B cell (primary cell): ENCODE results near the gene PDE4B. TPM values are rescaled to one million over a fixed set of nuclear protein-coding genes. Genes with fewer than 3 reads are reported as not detected.

ENCODE experiments used
- ATAC-seq: fragments of 200-7000 bp; cut with Tn5 transposase; one replicate; pipeline ENCODE4 v1.10.0; 2021; ENCODE audit warnings: low read depth, mild to moderate bottlenecking, moderate number of reproducible peaks, moderate library complexity
- CTCF ChIA-PET: fragments of 350-600 bp; sonication (Branson Sonifier 250); formaldehyde crosslinking; loops from one replicate; lab custom pipeline; 2021; ENCODE audit warnings: antibody characterized with exemption, inconsistent platforms; lab: Charles Lee
- POLR2A ChIA-PET: fragments of 350-600 bp; sonication (Branson Sonifier 250); formaldehyde crosslinking; loops from one replicate; lab custom pipeline; 2021; ENCODE audit warnings: antibody characterized with exemption; lab: Charles Lee
- DNase-seq: peaks from one replicate; pipeline ENCODE4 v3.0.0; 2013
- H2AFZ ChIP-seq: 2 replicates; pipeline ENCODE4 v1.6.1; 2012; ENCODE audit warnings: mild to moderate bottlenecking, low read depth, low read length; ENCODE audit not compliant: insufficient read depth, poor library complexity, severe bottlenecking
- H3K27ac ChIP-seq, 2 donors: 1 replicate in 1 of 2; 2 replicates in 1 of 2; pipeline ENCODE4 v1.5.1; 2012 to 2013; ENCODE audit warnings: low read length in 2 of 2, mild to moderate bottlenecking in 2 of 2, moderate library complexity in 1 of 2
- H3K27me3 ChIP-seq, 4 experiments: fragments of 200-600 bp in 1 of 4; sonication (generic) in 1 of 4; replicated peaks in 1 of 4; 1 replicate in 2 of 4; 2 replicates in 2 of 4; pipeline versions ENCODE4 v1.6.1 to v1.7.0; 2013 to 2016; ENCODE audit warnings: low read length in 3 of 4, mild to moderate bottlenecking in 2 of 4, mixed read lengths in 1 of 4, moderate library complexity in 1 of 4; ENCODE audit not compliant: insufficient read depth in 4 of 4, control insufficient read depth in 3 of 4; ENCODE audit errors: control extremely low read depth in 1 of 4
- H3K36me3 ChIP-seq, 2 experiments: replicated peaks in 1 of 2; 1 replicate in 1 of 2; 2 replicates in 1 of 2; pipeline versions ENCODE4 v1.6.1 to v1.7.1; 2013; ENCODE audit warnings: low read length in 1 of 2; ENCODE audit not compliant: insufficient read depth in 2 of 2, control insufficient read depth in 1 of 2; ENCODE audit errors: control extremely low read depth in 1 of 2, extremely low read depth in 1 of 2
- H3K4me1 ChIP-seq, 2 donors: fragments of 200-600 bp in 1 of 2; sonication (generic) in 1 of 2; 1 replicate in 1 of 2; 2 replicates in 1 of 2; pipeline versions ENCODE4 v1.5.1 to v1.6.1; 2013 to 2017; ENCODE audit warnings: low read length in 2 of 2; ENCODE audit not compliant: control insufficient read depth in 2 of 2, insufficient read depth in 2 of 2
- H3K4me2 ChIP-seq: replicated peaks from 2 replicates; pipeline ENCODE3; 2012; ENCODE audit warnings: mild to moderate bottlenecking, low read depth, low read length; ENCODE audit not compliant: poor library complexity, severe bottlenecking
- H3K4me3 ChIP-seq, 5 experiments: fragments of 200-600 bp in 1 of 5; sonication (generic) in 1 of 5; 1 replicate in 3 of 5; 2 replicates in 2 of 5; pipeline versions ENCODE4 v1.5.1 to v1.7.0; 2011 to 2016; ENCODE audit warnings: low read length in 4 of 5, mild to moderate bottlenecking in 4 of 5, low read depth in 2 of 5, control low read depth in 1 of 5, moderate library complexity in 1 of 5; ENCODE audit not compliant: insufficient read depth in 1 of 5; ENCODE audit errors: control extremely low read depth in 1 of 5, extremely low read depth in 1 of 5
- H3K79me2 ChIP-seq: fragments of 200-600 bp; sonication (generic); one replicate; pipeline ENCODE4 v1.6.0; 2016; ENCODE audit warnings: low read length; ENCODE audit not compliant: control insufficient read depth, insufficient read depth
- H3K9ac ChIP-seq: fragments of 200-600 bp; sonication (generic); 2 replicates; pipeline ENCODE4 v1.6.1; 2017; ENCODE audit warnings: mild to moderate bottlenecking, low read length, moderate library complexity
- H3K9me3 ChIP-seq, 3 donors: one replicate each; pipeline versions ENCODE4 v1.6.1 to v1.7.1; 2013; ENCODE audit warnings: low read length in 2 of 3; ENCODE audit not compliant: control insufficient read depth in 2 of 3, insufficient read depth in 1 of 3; ENCODE audit errors: control extremely low read depth in 1 of 3
- H4K20me1 ChIP-seq: 2 replicates; pipeline ENCODE4 v1.6.0; 2012; ENCODE audit warnings: mild to moderate bottlenecking, low read length; ENCODE audit not compliant: insufficient read depth, control insufficient read depth, poor library complexity, severe bottlenecking
- H3K27ac Mint-ChIP-seq: one replicate; pipeline ENCODE4 v1.8.0; 2021; ENCODE audit warnings: mixed read lengths
- H3K27me3 Mint-ChIP-seq: one replicate; pipeline ENCODE4 v1.8.0; 2021; ENCODE audit warnings: mixed read lengths
- H3K4me1 Mint-ChIP-seq: one replicate; pipeline ENCODE4 v1.8.0; 2021; ENCODE audit warnings: mixed read lengths
- H3K4me3 Mint-ChIP-seq: one replicate; pipeline ENCODE4 v1.8.0; 2021; ENCODE audit warnings: mixed read lengths
- H3K9me3 Mint-ChIP-seq: one replicate; pipeline ENCODE4 v1.8.0; 2022; ENCODE audit warnings: mixed read lengths; ENCODE audit not compliant: insufficient read depth
- CTCF ChIP-seq: fragments of 200-600 bp; IDR thresholded peaks from one replicate; pipeline ENCODE4 v1.8.0; 2022; ENCODE audit warnings: antibody characterized with exemption, mild to moderate bottlenecking
- EZH2 ChIP-seq: IDR thresholded peaks from 2 replicates; pipeline ENCODE4 v1.6.1; 2012; ENCODE audit warnings: borderline replicate concordance, low read depth, mild to moderate bottlenecking, moderate library complexity, low read length; ENCODE audit not compliant: insufficient read depth, poor library complexity, severe bottlenecking
- WGBS: methylation state at CpG from one replicate; pipeline ENCODE4 v1.1.5; 2013; ENCODE audit warnings: missing lambda C conversion rate; ENCODE audit not compliant: insufficient coverage; 5-methylcytosine and 5-hydroxymethylcytosine counted together
- intact Hi-C: fragments of 100-400 bp; cut with micrococcal nuclease; formaldehyde crosslinking; loops from one replicate; pipeline ENCODE4 v1.10.0; 2022
- polyA plus RNA-seq: library from polyadenylated mRNA; depleted of rRNA; stranded (reverse); fragments of >200 nt; gene quantifications from 2 replicates; pipeline ENCODE4 v1.2.3, GENCODE V29; 2012
- total RNA-seq, 2 donors: library from RNA; stranded (reverse); fragments of 120-200 nt in 1 of 2; gene quantifications; 1 replicate in 1 of 2; 2 replicates in 1 of 2; pipeline versions ENCODE4 v1.2.3 to v1.2.4, GENCODE V29; 2013 to 2022

Gene PDE4B
- total and polyA plus RNA-seq, 2 donors (not counting 1 experiment from before 2014, with no cell fraction given), result 63.7 to 242 TPM

- Histone ChIP-seq H3K27ac (no peak overlapping the region), H3K79me2 (no peaks in the 10 kb centered on the region), H3K36me3 (no peaks in the 10 kb centered on the region), H3K4me2 (no peak overlapping the region), H3K4me1 (peaks cover 17% of the 10 kb centered on the region in 2 donors), H4K20me1 (no peaks in the 10 kb centered on the region), H3K4me3 (no peak overlapping the region), H2AFZ (no peak overlapping the region), H3K27me3 (no peaks in the 10 kb centered on the region), H3K9ac (no peak overlapping the region), H3K9me3 (no peaks in the 10 kb centered on the region)
- ChIA-PET CTCF (no interaction called here), POLR2A (no interaction called here)
- Mint-ChIP-seq H3K27ac (no peak overlapping the region), H3K4me3 (no peak overlapping the region), H3K4me1 (peaks cover 28% of the 10 kb centered on the region), H3K27me3 (no peaks in the 10 kb centered on the region), H3K9me3 (no peaks in the 10 kb centered on the region)
- TF ChIP-seq EZH2, result no peak
- TF ChIP-seq CTCF, result no peak
- intact Hi-C loops, result no loop called here
- DNase-seq (no peak), ATAC-seq (no peak)
- WGBS, result no CpG with 5 or more reads among the region's 3 CpGs
Measured at GRCh38 chr1:66323958-66324625, 531.4 kb downstream of the PDE4B start.

- no peak overlapping the region for H3K4me3 Mint-ChIP-seq
- H3K27me3 Mint-ChIP-seq, result no peaks in the 10 kb centered on the region
- no peak for DNase-seq
- no peaks in the 10 kb centered on the region for H3K9me3 Mint-ChIP-seq
- Histone ChIP-seq H3K4me2 (no peak overlapping the region), H3K9ac (no peak overlapping the region), H4K20me1 (no peaks in the 10 kb centered on the region), H3K4me3 (no peak overlapping the region), H3K9me3 (no peaks in the 10 kb centered on the region), H3K4me1 (peaks cover 28 to 32% of the 10 kb centered on the region in 2 donors), H3K27me3 (no peaks in the 10 kb centered on the region), H3K79me2 (peaks cover 2% of the 10 kb centered on the region), H3K27ac (no peak overlapping the region), H3K36me3 (no peaks in the 10 kb centered on the region), H2AFZ (no peak overlapping the region)
- ATAC-seq, result no peak
- TF ChIP-seq EZH2 (no peak), CTCF (no peak)
- ChIA-PET POLR2A (no interaction called here), CTCF (interaction anchor here (0.7 to 1.8 kb wide), 3 partner anchors 18 to 25 kb away, joined by 3 to 4 read pairs (median 3); no protein-coding TSS in a partner anchor)
- intact Hi-C loops, result no loop called here
- H3K27ac Mint-ChIP-seq, result peak overlapping the region; percentile 3
- H3K4me1 Mint-ChIP-seq, result peaks cover 43% of the 10 kb centered on the region
- WGBS, result no CpG with 5 or more reads among the region's 5 CpGs
Measured at GRCh38 chr1:66325594-66326380, 533.1 kb downstream of the PDE4B start.
